Loucy (cell line): Measurements from ENCODE around the gene SMG1.

Experiments
- H2AFZ ChIP-seq: fragments of 200-600 bp; sonication (generic); 2 replicates; pipeline ENCODE4 v1.6.0; 2016; ENCODE audit warnings: antibody characterized with exemption, mild to moderate bottlenecking, low read length, moderate library complexity
- H3F3A ChIP-seq: fragments of 200-600 bp; 2 replicates; pipeline ENCODE4 v1.6.0; 2016; ENCODE audit warnings: antibody characterized with exemption, low read depth, mild to moderate bottlenecking
- H3K27me3 ChIP-seq: fragments of 200-600 bp; sonication (generic); 2 replicates; pipeline ENCODE4 v1.6.1; 2014; ENCODE audit warnings: low read length, mild to moderate bottlenecking; ENCODE audit not compliant: insufficient read depth, poor library complexity, severe bottlenecking
- H3K36me3 ChIP-seq: fragments of 200-600 bp; sonication (generic); 2 replicates; pipeline ENCODE4 v1.6.1; 2016; ENCODE audit warnings: low read length; ENCODE audit not compliant: insufficient read depth
- H3K4me1 ChIP-seq: fragments of 200-600 bp; sonication (generic); 2 replicates; pipeline ENCODE4 v1.5.1; 2014; ENCODE audit warnings: low read length, mild to moderate bottlenecking; ENCODE audit not compliant: insufficient read depth, poor library complexity, severe bottlenecking
- H3K4me2 ChIP-seq: fragments of 200-600 bp; sonication (generic); 2 replicates; pipeline ENCODE4 v1.6.0; 2014; ENCODE audit warnings: antibody characterized with exemption, low read length, low read depth, mild to moderate bottlenecking; ENCODE audit not compliant: poor library complexity, severe bottlenecking
- H3K4me3 ChIP-seq: fragments of 200-600 bp; sonication (generic); 2 replicates; pipeline ENCODE4 v1.5.1; 2014; ENCODE audit warnings: low read length, mild to moderate bottlenecking, mixed read lengths; ENCODE audit not compliant: poor library complexity, severe bottlenecking
- H3K79me2 ChIP-seq: fragments of 200-600 bp; sonication (generic); 2 replicates; pipeline ENCODE4 v1.6.1; 2014; ENCODE audit warnings: low read length; ENCODE audit not compliant: insufficient read depth
- H3K9ac ChIP-seq: fragments of 200-600 bp; sonication (generic); 2 replicates; pipeline ENCODE4 v1.6.0; 2014; ENCODE audit warnings: mild to moderate bottlenecking, low read depth, low read length, moderate library complexity; ENCODE audit not compliant: poor library complexity, severe bottlenecking
- H3K9me2 ChIP-seq: fragments of 200-600 bp; sonication (generic); replicated peaks from 2 replicates; pipeline ENCODE4 v1.6.1; 2016; ENCODE audit warnings: low read depth, low read length, mixed read lengths
- H3K9me3 ChIP-seq: fragments of 200-600 bp; sonication (generic); 2 replicates; pipeline ENCODE4 v1.6.1; 2014; ENCODE audit warnings: mild to moderate bottlenecking, antibody characterized with exemption, low read length, low read depth; ENCODE audit not compliant: insufficient read depth
- H4K20me1 ChIP-seq: fragments of 200-600 bp; sonication (generic); 2 replicates; pipeline ENCODE4 v1.6.0; 2014; ENCODE audit warnings: antibody characterized with exemption, low read length, mild to moderate bottlenecking; ENCODE audit not compliant: insufficient read depth, poor library complexity, severe bottlenecking
- CTCF ChIP-seq: fragments of 200-600 bp; sonication (generic); conservative IDR thresholded peaks from 2 replicates; pipeline ENCODE4 v1.5.1; 2014; ENCODE audit warnings: mild to moderate bottlenecking, antibody characterized with exemption, low read length
- EZH2phosphoT487 ChIP-seq: fragments of 200-600 bp; IDR thresholded peaks from 2 replicates; pipeline ENCODE4 v1.6.1; 2018; ENCODE audit warnings: antibody characterized with exemption, mild to moderate bottlenecking, moderate library complexity, borderline replicate concordance

The SMG1 gene

GRCh38 chr16:18803569-18804462 is 122.4 kb downstream of the SMG1 start:
- no peaks in the 10 kb centered on the region for H3K27me3 ChIP-seq
- H4K20me1 ChIP-seq, result peaks cover 15% of the 10 kb centered on the region
- peaks cover 19% of the 10 kb centered on the region for H3K36me3 ChIP-seq
- H3K4me1 ChIP-seq, result peaks cover 25% of the 10 kb centered on the region
- H3K9me3 ChIP-seq, result no peaks in the 10 kb centered on the region
- TF ChIP-seq EZH2phosphoT487 (no peak), CTCF (no peak)
- H3K4me2 ChIP-seq, result peak overlapping the region; percentile 58
- no peak overlapping the region for H2AFZ ChIP-seq
- no peaks in the 10 kb centered on the region for H3F3A ChIP-seq
- no peaks in the 10 kb centered on the region for H3K9me2 ChIP-seq
- H3K79me2 ChIP-seq, result peaks cover 28% of the 10 kb centered on the region
- peak overlapping the region; percentile 55 for H3K9ac ChIP-seq
- peak overlapping the region; percentile 26 for H3K4me3 ChIP-seq

- peaks cover 19% of the 10 kb centered on the region for H4K20me1 ChIP-seq
- H3K9me2 ChIP-seq, result no peaks in the 10 kb centered on the region
- H3K9ac ChIP-seq, result peak overlapping the region; percentile 55
- peaks cover 10% of the 10 kb centered on the region; the same call in 1 of the 2 replicates for H3K36me3 ChIP-seq
- H3F3A ChIP-seq, result no peaks in the 10 kb centered on the region
- H3K4me1 ChIP-seq, result peaks cover 25% of the 10 kb centered on the region
- H2AFZ ChIP-seq, result no peak overlapping the region
- TF ChIP-seq EZH2phosphoT487, result no peak
- TF ChIP-seq CTCF, result no peak
- H3K9me3 ChIP-seq, result no peaks in the 10 kb centered on the region
- H3K79me2 ChIP-seq, result peaks cover 38% of the 10 kb centered on the region
- peak overlapping the region; percentile 58 for H3K4me2 ChIP-seq
- no peaks in the 10 kb centered on the region for H3K27me3 ChIP-seq
- peak overlapping the region; percentile 77 for H3K4me3 ChIP-seq
Measured at GRCh38 chr16:18802767-18803343, 123.4 kb downstream of the SMG1 start.

- Histone ChIP-seq H3K27me3 (no peaks in the 10 kb centered on the region), H3K79me2 (peaks cover 53% of the 10 kb centered on the region), H3K9ac (peak within 1 kb of the TSS; percentile 93), H3K36me3 (no peaks in the 10 kb centered on the region; the same call in 1 of the 2 replicates), H3K9me2 (no peaks in the 10 kb centered on the region), H3K4me1 (peaks cover 25% of the 10 kb centered on the region), H3K4me2 (peak within 1 kb of the TSS; percentile 71), H3K4me3 (peak within 1 kb of the TSS; percentile 79), H4K20me1 (peaks cover 19% of the 10 kb centered on the region), H3F3A (no peaks in the 10 kb centered on the region), H3K9me3 (no peaks in the 10 kb centered on the region), H2AFZ (peak within 1 kb of the TSS; percentile 61)
- TF ChIP-seq CTCF, result peak; percentile 54
- no peak for TF ChIP-seq EZH2phosphoT487
Measured at GRCh38 chr16:18801145-18801972, 124.8 kb downstream of the SMG1 start, which contains the start of gene ARL6IP1. ARL6IP1 (minus strand) TSS chr16:18801549; CDS start chr16:18801466, 83 bp downstream.
